Stimulated activated CD4-positive, alpha-beta T cell treated with anti-CD3 and anti-CD28 coated beads, Interleukin-12 subunit alpha, Interleukin-12 subunit beta, amount 100 ng/mL, for 24 hours (primary cell): ENCODE results near the gene CFAP43.
"Not testable (repeated sequence)": the region's sequence is repeated elsewhere in the genome, so short reads cannot be mapped to it uniquely, and the experiment has no call there.

Experiments used
- DNase-seq, 2 experiments: peaks; one replicate each; pipeline ENCODE4 v3.0.0-alpha.2; 2020; ENCODE audit warnings: low read depth in 2 of 2

The CFAP43 gene

DNA sequence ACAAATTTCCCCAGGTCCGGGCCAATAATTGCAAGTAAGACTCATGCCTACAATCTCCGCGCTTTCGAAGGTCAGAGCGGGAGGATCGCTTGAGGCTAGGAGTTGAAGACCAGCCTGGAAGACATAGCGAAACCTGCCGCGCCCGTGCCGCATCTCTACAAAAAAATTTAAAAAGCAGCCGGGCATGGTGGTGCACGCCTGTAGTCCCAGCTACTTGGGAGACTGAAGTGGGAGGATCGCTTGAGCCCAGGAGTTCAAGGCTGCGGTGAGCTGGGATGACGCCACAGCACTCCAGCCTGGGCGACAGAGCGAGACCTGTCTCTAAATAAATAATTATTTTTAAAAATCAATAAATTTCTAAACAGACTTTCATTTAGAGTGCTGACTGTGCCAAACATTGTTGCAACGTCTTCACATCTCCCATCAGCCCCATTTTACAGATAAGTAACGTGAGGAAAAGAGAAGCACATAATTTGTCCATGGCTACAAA is 494 bp upstream of the CFAP43 start:
- no peak for DNase-seq

DNA sequence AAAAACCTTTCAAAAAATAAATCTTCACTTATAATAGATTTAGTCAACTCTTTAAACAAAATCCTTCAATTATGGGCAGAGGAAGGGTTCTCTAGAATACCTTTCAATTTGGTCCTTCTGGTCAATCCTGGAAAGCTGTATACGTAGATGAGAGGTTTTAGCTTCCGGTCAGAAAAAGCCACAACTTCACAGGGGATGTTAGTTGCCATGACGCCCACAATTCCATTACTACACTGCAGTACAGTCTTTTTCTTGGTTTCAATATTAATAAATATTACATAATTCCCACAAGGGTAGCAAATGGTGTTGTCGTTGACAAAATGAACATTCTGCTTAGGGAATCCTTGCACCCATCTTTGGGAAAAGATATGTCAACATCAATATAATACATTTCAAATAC is 1.7 kb downstream of the CFAP43 start:
- DNase-seq = no peak

DNA sequence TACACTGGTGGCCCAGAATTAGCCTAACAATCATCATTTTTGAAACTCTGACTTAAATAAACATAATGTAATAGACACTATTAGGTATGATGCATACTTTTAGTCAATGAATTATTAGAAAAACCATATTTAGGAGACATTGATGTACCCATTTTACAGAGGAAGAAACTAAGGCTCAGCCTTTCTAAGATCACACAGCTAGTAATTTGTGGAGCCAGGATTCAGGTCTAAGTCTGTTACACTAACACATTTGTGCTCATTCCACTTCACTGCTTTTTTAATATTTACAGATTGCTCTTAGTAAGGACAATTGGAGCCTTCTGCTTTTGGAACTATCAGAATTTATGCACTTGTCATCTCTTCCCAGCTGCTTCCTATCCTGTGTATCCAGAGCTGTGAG is 8.9 kb downstream of the CFAP43 start:
- DNase-seq = no peak

DNA sequence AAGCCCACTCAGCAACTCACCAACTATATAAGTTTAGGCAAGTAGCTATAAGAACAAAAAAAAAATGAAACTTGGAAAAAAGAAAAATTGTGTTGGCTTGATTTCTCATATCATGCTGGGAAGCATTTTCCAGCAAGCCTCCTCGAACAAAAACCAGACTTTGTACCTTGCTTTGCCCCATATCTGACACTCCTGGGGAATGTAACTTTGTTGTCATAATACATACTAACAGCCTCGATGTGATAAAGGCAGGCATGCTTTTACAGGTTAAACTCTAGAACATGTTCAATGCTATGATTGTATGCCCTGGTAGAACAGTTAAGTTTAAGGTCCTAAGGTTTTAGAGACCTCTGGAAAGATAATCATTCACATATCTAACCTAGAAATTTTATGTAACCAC is 11.6 kb downstream of the CFAP43 start:
- DNase-seq = no peak

DNA sequence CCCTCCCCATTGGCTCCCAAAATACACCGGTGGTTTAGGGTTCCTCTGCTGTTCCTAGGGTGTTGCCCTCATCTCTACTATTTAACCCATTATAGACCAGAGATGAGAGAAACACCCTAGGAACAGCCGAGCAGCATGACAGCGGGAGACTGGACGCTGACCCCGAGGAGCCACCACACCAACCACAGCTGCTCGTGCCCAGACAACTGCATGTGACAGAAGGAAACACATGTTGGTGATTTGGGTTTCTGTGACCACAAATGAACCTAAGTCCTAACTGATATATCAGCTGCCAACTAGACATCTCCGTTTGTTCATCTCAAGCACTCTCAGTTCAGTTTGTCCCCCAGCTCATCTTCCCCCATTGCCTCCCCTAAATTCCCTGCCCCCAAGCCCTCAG is 13.4 kb downstream of the CFAP43 start:
- no peak for DNase-seq

DNA sequence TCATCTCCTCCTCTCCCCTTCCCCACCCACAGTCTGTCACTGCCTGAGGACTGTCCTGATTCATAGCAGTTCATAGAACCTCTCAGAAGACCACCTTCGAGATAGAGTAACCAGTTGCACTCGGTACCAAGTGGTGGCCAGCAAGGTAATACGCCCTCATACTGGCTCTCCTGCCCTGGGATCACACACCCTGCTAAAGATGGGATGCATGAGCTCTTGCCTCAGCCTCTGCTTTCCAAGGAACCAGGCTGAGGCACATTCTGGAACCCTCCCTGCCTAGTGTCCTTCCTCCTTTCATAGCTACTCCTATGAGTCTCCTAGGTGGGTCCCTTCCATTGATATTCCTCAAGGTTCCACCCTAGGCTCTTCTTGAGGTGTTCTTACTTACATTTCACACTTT is 15.5 kb downstream of the CFAP43 start:
- DNase-seq = no peak

DNA sequence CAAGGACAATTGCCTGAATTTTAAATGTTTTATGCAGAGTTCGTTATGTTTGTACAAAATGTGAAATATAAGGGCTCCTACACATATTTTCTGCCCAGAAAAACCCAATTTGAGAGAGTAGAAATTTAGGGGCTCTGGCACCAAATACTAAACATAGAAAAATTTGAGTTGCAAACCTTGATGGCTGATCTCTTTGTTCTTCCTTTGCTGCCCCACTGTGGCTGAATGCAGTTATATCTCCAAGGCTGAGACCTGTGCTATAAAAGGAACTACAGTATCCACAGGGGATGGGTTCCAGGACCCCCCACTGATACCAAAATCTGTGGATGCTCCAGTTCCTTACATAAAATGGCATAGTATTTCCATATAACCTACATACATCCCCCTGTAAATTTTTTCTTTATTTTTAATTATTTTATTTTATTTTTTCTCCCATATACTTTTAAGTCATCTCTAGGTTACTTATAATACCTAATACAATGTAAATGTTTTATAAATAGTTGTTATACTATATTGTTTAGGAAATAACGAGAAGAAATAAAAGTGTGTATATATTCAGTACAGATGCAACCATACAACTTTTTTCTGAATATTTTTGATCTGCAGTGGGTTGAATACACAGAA is 22.5 kb downstream of the CFAP43 start:
- DNase-seq = peak in 1 of 2 experiments; percentile 13

DNA sequence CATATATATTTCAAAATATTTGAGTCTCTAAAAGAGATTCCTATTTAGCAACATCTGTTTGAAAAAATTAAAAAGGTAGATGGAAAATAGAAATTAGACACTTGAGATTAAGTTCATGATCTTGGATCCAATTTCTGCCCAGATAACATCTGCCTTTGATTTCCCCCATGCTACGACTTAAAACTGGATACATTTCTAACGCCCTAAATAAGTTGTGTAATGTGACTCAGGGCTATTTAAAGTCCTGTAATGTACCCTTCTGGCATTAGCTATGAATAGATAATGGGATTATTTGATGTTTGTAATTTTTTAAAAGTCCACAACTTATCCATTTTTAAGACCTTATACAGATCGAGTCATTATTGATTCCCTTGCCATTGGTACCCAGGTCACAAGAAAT is 23.4 kb downstream of the CFAP43 start:
- no peak for DNase-seq

DNA sequence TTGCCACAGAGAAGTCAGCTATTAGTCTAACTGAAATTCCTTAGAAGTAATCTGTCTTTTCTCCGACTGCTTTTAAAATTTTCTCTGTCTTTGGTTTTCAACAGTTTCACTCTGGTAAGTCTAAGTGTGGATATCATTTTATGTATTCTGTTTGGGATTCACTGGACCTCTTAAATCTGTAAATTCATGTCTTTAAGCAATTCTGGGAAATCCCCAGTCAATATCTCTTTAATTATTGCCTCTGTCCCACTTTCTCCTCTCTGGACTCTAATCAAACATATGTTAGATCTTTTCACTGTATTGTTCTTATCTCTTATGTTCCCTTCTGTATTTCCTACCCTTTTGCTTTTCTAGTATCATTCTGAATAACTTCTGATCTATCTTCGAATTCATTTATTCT is 29.9 kb downstream of the CFAP43 start:
- no peak for DNase-seq

DNA sequence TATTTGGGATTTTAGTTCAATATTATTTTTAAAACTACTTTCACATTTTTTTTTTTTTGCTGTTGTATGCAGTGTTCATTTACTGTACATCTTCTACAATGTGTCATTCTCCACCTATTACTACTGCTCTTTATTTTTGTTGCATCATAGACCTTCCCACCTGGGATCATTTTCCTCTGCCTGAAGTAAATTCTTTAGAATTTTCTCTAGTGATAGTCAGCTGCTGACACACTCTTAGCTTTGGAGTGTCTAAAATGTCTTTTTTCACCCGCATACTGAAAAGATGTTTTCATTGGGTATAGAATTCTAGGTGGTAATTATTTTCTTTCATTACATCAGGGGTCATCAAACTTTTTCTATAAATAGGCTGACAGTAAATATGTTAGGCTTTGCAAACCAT is 30.5 kb downstream of the CFAP43 start:
- DNase-seq = no peak

DNA sequence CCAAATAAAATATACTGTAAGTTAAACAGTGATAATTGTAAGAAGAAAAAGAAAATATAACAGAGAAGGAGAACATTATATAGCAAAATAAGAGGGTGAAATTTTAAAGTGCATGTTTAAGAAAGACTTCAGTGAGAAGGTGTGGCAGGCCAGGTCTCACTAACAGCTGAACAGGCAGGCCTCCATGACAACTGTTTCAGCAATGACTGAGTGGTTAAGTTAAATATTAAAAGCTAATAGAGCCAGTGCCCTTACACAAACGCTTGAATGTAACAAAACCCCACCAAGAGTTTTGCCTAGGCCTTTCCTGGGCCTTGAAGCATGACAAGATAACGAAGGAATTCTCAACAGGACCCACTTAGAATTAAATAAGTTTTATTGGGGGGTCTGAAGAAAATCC is 32.6 kb downstream of the CFAP43 start:
- DNase-seq = no peak

DNA sequence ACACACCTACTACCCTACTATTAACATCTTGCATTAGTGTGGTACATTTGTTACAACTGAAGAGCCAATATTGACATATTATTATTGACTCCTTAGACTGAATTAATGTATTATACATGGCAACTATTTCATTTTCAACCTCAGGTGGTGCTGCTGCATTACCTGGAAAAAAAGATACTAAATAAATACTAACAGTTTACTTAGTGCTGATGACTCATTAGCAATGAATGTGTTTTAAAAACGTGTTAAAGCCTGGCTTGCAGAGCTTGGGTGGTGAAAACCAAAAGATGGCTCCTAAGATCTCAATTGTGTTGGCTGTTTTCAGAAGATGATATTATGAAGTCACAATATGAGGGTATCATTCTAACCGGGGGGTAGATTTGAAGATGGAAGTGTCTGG is 34.8 kb downstream of the CFAP43 start:
- no peak for DNase-seq

DNA sequence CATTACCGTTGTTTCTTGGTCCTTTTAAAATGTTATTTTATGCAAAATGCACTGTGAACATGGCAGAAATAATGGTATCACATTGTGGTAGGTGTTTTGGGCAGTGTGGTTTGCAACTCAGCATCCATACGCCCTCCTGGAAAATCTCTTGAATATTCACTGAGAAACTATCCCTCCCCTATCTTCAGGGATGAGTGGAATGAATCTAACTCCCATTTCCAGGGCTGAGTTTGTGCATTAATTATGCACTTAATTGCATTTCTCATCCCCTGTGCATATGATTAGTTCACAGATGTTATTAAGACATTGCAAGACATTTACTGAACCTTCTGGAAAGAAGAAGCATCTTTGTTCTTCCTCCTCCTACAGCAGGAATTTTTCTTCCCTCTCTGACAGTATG is 36.5 kb downstream of the CFAP43 start:
- DNase-seq = no peak

DNA sequence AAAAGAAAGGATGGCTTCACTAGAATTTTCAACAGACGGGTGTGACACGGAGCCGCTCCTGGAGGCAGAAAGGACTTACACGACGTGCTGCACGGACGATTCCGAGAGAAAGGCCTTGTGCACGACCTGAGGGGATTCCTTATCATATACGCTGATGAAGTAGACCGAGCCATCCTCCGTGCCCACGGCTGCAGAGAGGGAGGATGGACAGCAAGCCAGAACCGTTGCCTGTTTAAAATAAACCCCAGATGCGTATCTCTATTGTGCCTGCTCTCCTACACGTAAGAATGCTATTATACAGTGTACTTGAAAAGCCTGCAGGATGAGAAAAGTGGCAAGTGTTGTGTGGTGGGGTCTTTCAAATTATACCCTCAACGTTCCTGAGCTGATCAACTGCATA is 38.4 kb downstream of the CFAP43 start:
- DNase-seq = no peak

DNA sequence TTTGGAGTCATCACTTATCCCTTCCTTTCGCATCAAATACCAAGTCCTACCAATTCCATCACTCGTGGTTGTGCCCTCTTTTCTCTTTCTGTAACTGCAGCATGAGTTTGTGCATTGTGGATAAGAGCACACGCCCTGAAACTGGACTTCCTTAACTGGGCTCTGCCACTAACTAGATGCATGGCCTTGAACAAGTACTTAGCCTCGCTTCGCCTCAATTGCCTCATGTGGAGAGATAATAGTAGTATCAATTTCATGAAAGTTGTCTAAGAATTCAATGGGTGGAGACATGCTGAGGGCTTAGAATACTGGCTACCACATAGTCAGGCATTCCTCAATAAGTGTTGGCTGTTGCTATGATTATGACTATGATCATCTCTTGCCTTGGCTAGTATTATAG is 41.5 kb downstream of the CFAP43 start:
- no peak for DNase-seq

DNA sequence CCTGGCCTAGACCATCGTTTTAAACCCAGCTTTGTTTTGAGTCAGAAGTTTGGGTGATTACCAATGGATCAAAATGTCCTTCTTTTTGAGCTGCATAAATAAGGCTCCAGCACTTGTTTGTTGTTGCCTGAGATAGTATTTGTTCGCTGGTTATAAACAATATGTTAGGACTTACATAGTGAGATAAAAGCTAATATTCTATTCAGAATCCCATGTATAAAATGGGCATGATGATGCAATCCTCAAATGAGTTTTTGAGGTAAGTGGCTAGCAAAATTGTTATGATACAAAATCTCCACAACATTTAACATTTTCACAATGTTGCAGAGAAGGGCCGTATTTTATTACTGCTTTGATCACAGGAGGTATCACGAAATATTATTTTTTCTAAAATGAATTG is 48.5 kb downstream of the CFAP43 start:
- no peak for DNase-seq

DNA sequence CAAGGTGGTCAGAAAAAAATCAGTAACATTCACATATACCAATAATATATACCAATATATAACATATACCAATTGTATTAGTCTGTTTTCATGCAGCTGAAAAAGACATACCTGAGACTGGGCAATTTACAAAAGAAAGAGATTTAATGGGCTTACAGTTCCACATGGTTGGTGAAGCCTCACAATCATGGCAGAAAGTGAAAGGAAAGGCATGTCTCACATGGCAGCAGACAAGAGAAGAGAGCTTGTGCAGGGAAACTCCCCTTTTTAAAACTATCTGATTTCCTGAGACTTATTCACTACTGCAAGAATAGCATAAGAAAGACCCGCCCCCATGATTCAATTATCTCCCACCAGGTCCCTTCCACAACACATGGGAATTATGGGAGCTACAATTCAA is 58.0 kb downstream of the CFAP43 start:
- not testable (repeated sequence) for DNase-seq

DNA sequence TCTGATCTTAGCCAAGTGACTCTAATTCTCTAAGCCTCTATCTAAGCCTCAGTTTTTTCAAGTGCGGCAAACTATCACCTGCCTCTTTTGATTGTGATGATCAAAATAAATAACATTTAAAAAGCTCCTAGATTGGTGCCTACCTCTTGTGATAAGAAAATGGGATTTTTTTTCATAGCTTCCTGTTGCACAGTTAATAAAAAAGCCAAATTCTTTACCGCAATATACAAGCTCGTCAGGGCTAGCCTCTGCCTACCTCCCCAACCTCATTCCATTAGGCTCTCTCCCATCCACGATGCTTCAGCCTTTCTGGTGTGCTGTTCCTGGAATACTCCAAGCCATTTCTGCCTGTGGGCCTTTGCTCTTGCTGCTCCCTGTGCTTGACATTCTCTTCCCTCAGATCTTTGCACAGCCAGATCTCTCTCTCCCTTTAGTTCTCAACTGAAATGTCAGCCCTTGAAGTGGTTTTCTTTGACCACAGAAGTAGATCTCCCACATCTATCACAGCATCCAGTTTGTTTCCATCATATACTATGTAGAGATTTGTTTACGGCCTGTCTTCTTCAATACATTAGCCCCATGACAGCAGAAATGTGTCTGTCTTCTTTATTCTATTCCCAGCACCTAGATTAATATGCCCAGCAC is 61.4 kb downstream of the CFAP43 start:
- DNase-seq = no peak

DNA sequence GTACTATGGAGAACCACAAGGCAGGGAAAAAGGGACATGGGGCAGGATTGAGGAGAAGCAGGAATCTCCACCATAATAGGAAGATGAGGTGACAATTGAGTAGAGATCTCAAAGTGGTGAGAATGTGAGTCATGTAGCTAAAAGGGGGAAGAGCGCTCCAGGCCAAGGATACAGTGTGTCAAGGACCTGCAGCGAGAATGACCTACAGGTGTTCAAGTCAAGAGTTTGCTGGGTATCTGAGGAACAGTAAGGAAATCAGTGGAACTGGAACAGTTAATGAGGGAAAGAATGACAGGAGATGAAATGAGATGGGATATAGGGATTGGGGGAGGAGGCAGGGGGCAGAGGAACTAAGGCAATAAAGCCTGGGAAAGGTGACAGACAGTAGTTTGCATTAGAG is 76.6 kb downstream of the CFAP43 start:
- no peak for DNase-seq

DNA sequence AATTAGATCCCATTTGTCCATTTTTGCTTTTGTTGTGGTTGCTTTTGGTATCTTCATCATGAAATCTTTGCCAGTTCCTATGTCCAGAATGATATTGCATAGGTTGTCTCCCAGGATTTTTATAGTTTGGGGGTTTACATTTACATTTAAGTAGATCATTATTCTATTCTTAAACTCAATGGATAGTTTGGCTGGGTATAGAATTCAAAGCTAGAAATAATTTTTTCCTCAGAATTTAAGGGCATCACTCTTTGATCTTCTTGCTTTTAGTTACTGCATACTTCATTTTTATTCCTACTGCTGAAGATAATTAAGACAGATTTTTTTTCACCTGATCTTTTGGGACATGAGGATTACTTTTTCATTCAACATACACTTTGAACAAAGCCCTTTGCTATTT is 80.4 kb downstream of the CFAP43 start:
- DNase-seq = no peak

DNA sequence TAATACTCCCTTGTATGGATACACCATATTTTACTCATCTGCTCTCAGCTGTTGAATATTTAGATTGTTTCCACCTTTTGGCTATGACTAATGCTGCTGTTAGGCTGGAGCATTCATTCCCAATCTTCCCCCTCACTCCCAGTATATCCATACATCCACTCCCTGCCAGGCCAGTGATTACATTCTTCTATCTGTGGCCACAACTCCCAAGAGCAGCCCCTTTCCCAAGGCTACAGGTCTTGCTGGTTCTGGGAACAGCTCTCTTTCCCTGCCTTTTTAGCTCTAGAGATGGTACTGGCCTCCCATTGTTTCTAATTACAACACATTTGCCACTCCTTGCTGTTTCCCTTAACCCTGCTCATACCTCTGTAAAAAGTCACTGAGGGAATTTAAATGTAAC is 82.0 kb downstream of the CFAP43 start:
- DNase-seq = no peak

DNA sequence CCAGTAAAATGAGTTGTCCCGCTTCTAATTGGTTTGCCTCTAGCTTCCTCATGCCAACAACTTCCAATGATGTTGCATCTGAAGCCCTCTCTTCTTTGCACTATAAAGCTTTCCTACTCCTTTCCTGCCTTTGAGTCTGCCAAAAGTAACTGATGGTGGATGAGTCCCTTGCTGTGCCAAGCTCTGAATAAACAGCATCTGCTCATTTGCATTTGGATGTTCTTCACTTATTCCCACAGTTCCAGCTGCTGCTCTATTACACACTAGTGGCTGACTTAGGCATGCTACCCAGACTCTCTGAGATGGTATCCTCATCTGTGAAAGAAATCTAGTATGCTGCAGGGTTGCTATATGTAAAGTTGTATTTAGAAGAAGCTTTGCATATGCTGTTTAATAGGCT is 85.3 kb downstream of the CFAP43 start:
- DNase-seq = no peak

DNA sequence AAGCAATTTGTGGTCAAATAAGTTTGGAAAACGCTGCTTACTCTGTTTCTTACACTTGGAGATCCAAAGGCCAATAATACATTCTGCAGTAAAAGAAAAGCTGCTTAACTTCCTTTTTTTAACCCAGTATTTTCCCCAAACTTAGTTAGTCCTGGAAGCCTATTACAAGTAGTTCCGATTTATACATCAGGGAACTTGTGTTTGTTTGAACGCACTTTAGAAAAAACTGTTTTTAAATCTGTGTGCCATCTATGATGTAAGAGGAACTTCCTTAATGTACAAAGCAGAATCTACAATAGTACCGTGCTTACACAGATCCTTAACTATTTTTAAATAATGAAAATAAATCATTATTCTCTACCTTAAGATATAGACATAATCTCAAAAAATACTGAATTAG is 87.2 kb downstream of the CFAP43 start:
- DNase-seq = no peak

DNA sequence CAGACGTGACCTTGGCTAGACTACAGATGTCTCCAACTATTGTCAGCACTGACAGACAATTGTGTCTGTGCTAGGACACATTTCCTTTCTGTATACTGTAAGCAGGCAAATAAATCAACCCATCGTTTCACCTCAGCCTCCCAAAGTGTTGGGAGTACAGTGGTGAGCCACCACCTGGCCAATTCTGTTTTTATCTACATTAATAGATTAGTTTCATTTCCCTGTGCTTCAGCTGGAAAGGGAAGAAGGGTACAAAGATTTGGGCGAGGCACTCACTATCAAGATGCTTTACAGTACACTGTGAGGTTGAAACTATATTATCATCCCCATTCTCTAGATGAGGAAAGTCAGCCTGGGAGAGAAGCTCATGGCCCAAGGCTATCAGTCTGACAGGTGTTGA is 88.3 kb downstream of the CFAP43 start:
- DNase-seq = no peak
